H7 (cell line): Measurements from ENCODE around the gene ACTG1. TPM values are rescaled to one million over a fixed set of nuclear protein-coding genes. Genes with fewer than 3 reads are reported as not detected.
"Not testable (repeated sequence)": the region's sequence is repeated elsewhere in the genome, so short reads cannot be mapped to it uniquely, and the experiment has no call there.

ENCODE experiments used
- DNase-seq: peaks from one replicate; pipeline ENCODE4 v3.0.0; 2012
- H3K27me3 ChIP-seq: 2 replicates; pipeline ENCODE4 v1.6.0; 2011; ENCODE audit warnings: mild to moderate bottlenecking, low read length; ENCODE audit not compliant: control insufficient read depth, insufficient read depth
- H3K36me3 ChIP-seq: replicated peaks from 2 replicates; pipeline ENCODE4 v1.5.1; 2011; ENCODE audit warnings: low read length; ENCODE audit not compliant: control insufficient read depth, insufficient read depth
- H3K4me3 ChIP-seq: 2 replicates; pipeline ENCODE4 v1.5.1; 2011; ENCODE audit warnings: low read depth, mild to moderate bottlenecking, control low read depth, low read length, moderate library complexity; ENCODE audit not compliant: insufficient read depth
- total RNA-seq: library from RNA; depleted of rRNA; stranded (reverse); fragments of >200 nt; shearing (Covaris generic); gene quantifications from 2 replicates; pipeline ENCODE4 v1.2.3, GENCODE V29; 2014

ACTG1 gene
- total RNA-seq, 1 experiment from 2014 or later = 5,789 TPM

GRCh38 chr17:81539571-81539900 is 26.9 kb upstream of the ACTG1 start:
- Histone ChIP-seq H3K4me3 (no peak overlapping the region), H3K27me3 (peaks cover 5% of the 10 kb centered on the region; the same call in 1 of the 2 replicates), H3K36me3 (peaks cover 2% of the 10 kb centered on the region)
- no peak for DNase-seq

DNA sequence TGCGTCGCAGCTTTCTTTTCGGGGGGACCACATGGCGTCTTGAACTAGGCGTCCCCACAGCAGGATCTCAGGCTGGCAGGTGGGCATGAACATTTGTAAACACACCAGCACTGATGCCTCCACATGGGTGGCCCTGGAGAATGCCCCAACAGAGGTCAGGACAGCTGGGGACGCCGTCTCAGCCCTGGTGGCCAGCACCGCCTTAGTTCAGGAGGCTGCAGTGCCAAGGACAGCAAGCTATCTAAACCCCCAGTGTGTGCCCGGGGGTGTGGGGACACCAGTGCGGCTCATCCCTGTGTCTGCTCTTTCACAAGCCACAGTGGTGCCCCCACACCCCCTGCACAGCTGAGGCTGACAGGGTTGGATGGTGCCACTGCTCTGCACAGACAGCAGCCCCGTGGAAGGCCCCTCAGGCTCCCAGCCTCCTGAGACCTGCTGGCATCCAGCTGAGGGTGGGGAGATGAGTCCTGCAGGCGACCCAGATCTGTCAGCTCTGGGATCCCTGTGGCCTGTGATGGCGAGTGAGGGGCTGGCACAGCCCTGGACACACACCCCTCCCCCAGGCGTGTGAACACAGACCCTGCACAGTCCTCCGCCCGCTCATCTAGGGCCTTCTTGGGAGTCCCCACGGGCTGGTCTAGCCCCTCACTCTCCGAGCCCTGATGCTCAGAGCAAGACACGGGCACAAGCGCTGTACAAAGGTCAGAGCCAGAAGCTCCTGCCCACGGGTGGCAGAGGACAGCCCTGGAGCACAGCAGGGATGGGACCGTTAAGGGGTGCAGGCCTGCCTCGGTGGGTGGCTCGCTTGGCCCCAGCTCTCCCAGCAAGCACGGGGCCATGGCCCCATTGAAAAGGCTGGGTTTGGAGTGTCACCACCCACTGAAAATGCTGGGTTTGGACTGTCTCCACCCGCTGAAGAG is 26.3 kb upstream of the ACTG1 start:
- Histone ChIP-seq H3K4me3 (no peak overlapping the region), H3K36me3 (peaks cover 2% of the 10 kb centered on the region), H3K27me3 (peaks cover 7% of the 10 kb centered on the region)
- DNase-seq = no peak

GRCh38 chr17:81537856-81538555 is 25.4 kb upstream of the ACTG1 start:
- H3K36me3 ChIP-seq = peaks cover 2% of the 10 kb centered on the region
- peaks cover 7% of the 10 kb centered on the region for H3K27me3 ChIP-seq
- no peak overlapping the region for H3K4me3 ChIP-seq
- peak; percentile 81 for DNase-seq

DNA sequence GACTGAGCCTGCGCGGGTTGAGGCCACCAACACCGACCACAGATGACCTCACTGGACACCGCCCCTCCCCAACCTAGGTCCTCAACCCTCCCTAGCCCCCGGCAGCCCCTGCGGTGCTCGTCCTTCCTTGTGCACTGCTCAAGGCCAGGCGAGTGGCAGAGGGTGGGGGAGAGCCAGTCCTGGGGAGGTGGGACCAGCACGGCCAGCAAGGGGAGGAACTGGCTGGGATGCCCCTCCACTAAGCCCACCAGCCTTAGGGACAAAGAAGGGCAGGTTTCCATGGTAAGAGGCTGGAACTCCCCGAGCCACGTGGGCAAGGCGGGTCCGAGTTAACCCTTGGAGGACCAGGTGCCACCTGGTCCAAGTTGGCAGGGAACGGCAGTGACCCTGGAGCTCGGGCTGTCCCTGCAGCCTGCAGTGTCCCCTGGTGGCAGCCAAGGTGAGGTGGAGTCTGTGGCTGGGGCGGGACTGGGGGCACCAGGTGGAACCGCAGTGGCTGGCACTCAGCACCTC is 24.8 kb upstream of the ACTG1 start:
- DNase-seq = peak; percentile 96
- H3K4me3 ChIP-seq = peak overlapping the region; percentile 20; the same call in 1 of the 2 replicates
- H3K27me3 ChIP-seq = peaks cover 9% of the 10 kb centered on the region
- H3K36me3 ChIP-seq = no peaks in the 10 kb centered on the region; the same call in none of the 2 replicates

GRCh38 chr17:81536299-81537290 is 24.0 kb upstream of the ACTG1 start:
- Histone ChIP-seq H3K4me3 (peak overlapping the region; percentile 20; the same call in 1 of the 2 replicates), H3K27me3 (peaks cover 9% of the 10 kb centered on the region), H3K36me3 (no peaks in the 10 kb centered on the region; the same call in 1 of the 2 replicates)
- peak; percentile 88 for DNase-seq

DNA sequence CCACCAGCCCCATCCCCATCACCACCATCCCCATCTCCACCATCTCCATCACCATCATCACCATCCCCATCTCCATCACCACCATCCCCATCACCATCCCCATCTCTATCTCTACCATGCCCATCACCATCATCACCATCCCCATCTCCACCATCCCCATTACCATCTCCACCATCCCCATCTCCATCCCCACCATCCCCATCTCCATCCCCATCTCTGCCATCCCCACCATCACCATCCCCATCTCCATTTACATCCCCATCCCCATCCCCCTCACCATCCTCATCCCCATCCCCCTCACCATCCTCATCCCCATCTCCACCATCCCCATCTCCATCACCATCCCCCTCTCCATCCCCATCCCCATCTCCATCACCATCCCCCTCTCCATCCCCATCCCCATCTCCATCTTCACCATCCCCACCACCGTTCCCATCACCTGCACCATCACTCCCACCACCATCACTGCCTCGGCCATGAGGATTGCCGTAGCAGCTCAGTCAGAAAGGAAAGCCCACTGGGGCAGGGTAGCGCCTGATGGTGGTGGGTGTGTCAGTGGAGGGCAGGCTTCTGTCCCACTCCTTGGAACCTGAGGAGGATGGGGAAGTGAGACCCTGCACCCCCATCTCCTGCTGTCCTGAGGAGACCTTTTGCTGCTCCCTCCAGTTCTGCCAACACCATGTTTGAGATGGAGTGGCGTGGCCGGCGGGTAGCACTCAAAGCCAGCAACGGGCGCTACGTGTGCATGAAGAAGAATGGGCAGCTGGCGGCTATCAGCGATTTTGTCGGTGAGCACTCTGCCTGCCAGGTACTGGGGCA is 23.1 kb upstream of the ACTG1 start:
- DNase-seq = no peak
- Histone ChIP-seq H3K27me3 (peaks cover 9% of the 10 kb centered on the region), H3K36me3 (no peaks in the 10 kb centered on the region; the same call in 1 of the 2 replicates), H3K4me3 (no peak overlapping the region)

DNA sequence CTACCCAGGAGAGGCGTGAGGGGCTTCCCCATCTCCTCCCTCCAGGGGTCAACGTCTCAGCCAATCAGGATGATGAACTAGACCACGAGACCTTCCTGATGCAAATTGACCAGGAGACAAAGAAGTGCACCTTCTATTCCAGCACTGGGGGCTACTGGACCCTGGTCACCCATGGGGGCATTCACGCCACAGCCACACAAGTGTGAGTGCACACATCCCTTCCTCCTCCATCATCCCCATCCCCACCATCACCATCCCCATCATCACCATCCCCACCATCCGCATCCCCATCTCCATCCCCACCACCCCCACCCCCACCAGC is 22.4 kb upstream of the ACTG1 start:
- H3K4me3 ChIP-seq = no peak overlapping the region
- H3K36me3 ChIP-seq = no peaks in the 10 kb centered on the region
- no peak for DNase-seq
- H3K27me3 ChIP-seq = peaks cover 9% of the 10 kb centered on the region

GRCh38 chr17:81534157-81535006 is 21.8 kb upstream of the ACTG1 start:
- DNase-seq = no peak
- no peaks in the 10 kb centered on the region for H3K36me3 ChIP-seq
- H3K27me3 ChIP-seq = peaks cover 9% of the 10 kb centered on the region
- H3K4me3 ChIP-seq = no peak overlapping the region

DNA sequence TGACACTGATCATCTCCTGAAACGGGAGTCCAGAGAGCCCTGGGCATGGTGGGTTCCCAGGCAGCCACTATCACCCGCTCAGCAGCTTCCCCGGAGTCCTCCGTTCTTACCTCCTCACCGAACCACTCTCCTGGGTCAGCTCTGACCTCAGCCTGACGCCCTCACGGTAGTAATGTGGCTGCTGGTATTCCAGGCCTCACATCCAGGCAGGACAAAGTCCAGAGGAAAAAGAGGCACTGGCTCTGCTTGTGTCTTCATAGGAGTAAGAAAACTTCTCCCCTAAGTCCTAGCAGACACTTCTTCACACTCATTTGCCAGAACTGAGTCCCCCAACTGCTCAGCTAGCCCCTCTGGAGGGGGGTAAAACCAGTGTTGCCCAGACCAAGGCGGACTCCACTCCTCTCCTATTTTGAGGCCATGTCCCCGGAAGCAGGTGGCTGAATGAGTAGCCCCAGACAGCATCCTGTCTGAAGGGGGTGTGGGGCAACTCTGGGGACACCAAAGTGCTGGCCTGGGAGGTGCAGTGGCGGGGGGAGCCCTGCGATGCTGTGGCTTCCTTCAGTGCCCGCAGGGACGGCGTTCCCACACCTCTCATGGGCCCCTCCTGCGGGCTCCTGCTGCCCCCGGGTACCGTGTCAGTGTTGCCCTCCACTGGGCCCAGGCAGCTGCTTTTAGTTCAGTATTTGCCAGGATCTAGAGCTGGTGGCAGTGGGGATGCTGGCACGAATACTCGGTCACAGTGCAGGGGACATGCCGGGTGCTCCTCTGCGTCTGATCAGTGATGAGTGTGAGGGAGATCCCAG is 20.9 kb upstream of the ACTG1 start:
- no peaks in the 10 kb centered on the region for H3K36me3 ChIP-seq
- H3K4me3 ChIP-seq = no peak overlapping the region
- DNase-seq = no peak
- H3K27me3 ChIP-seq = peaks cover 9% of the 10 kb centered on the region

DNA sequence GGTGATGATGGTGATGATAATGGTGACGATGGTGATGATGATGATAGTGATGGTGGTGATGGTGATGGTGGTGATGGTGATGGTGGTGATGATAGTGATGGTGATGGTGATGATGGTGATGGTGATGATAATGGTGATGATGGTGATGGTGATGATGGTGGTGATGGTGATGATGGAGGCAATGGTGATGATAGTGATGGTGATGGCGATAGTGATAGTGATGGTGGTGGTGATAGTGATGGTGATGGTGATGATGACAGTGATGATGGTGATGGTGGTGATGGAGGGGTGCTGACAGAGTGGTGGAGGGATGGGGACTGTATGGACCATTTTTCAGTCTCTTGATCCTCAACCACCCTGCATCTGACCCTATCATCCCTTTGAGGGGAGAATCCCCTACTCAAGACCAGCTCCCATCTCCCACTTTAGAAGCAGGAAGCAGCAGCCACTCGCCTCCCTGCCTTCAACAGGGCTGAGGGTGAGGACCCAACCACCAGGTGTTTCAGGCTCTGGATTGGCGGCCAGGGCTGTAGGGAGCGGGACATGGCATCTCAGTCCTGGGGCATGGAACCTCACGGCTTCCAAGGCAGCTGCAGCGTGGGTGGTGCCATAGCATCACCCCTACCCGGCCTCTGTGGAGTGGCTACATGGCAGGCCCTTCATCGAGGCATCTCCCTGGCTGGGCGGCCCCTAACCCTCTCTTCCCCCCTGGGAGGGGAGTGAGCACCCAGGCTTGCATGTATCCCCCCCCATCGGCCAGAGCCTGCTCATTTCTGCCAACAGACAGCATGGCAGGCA is 20.1 kb upstream of the ACTG1 start:
- no peak for DNase-seq
- Histone ChIP-seq H3K27me3 (peaks cover 9% of the 10 kb centered on the region), H3K36me3 (no peaks in the 10 kb centered on the region), H3K4me3 (no peak overlapping the region)

DNA sequence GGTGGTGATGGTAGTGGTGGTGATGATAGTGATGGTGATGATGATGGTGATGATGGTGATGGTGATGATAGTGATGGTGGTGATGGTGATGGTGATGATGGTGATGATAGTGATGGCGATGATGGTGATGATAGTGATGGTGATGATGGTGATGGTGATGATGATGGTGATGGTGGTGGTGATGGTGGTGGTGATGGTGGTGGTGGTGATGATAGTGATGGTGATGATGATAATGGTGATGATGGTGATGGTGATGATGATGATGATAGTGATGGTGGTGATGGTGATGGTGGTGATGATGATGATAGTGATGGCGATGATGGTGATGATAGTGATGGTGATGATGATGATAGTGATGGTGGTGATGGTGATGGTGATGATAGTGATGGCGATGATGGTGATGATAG is 19.4 kb upstream of the ACTG1 start:
- H3K36me3 ChIP-seq, DNase-seq, H3K27me3 ChIP-seq, H3K4me3 ChIP-seq: not testable (repeated sequence)

DNA sequence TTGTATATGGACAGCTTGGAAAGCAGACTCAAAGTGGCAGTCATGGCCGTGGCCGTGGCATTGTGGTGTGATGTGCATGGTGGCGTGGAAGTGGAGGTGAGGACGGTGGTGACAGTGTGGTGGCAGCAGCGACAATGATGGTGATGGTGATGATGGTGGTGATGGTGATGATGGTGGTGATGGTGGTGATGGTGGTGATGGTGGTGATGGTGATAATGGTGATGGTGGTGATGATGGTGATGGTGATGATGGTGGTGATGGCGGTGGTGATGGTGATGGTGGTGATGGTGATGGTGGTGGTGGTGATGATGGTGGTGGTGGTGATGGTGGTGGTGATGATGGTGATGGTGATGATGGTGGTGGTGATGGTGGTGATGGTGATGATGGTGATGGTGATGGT is 18.4 kb upstream of the ACTG1 start:
- H3K27me3 ChIP-seq, H3K36me3 ChIP-seq, H3K4me3 ChIP-seq, DNase-seq: not testable (repeated sequence)
